Astrocyte (in vitro differentiated cells and primary cell): ENCODE measurements around the gene BLOC1S3.

Experiments
- EZH2 ChIP-seq: IDR thresholded peaks from 2 replicates; pipeline ENCODE4 v1.6.1; 2012; ENCODE audit warnings: mild to moderate bottlenecking, low read length, inconsistent platforms; ENCODE audit not compliant: insufficient read depth
- TF ChIP-seq, protein P1 (sequence below): IDR thresholded peaks from 2 replicates; pipeline ENCODE4 v1.5.1; 2011; ENCODE audit warnings: low read depth, mild to moderate bottlenecking, inconsistent platforms, low read length, moderate library complexity; ENCODE audit not compliant: insufficient read depth

DNA sequence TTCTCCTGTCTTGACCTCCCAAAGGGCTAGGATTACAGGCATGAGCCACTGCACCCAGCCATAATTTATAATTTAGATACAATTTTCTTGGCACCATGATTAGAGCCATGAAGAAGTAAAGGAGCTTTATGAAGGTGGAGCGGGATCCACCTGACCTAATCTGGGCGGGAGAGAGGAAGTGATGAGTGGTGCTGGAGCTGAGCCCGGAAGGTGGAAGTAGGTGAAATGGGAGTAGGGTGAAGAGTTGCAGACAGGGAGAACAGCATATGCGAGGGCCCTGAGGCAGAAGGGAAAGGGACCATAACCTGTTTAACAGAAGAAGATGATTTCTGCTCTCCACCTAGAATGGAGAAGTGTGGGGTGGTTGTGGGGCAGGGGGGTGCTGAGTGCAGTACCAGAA lies 4.2 kb downstream of the BLOC1S3 start:
- TF ChIP-seq, protein P1, sequence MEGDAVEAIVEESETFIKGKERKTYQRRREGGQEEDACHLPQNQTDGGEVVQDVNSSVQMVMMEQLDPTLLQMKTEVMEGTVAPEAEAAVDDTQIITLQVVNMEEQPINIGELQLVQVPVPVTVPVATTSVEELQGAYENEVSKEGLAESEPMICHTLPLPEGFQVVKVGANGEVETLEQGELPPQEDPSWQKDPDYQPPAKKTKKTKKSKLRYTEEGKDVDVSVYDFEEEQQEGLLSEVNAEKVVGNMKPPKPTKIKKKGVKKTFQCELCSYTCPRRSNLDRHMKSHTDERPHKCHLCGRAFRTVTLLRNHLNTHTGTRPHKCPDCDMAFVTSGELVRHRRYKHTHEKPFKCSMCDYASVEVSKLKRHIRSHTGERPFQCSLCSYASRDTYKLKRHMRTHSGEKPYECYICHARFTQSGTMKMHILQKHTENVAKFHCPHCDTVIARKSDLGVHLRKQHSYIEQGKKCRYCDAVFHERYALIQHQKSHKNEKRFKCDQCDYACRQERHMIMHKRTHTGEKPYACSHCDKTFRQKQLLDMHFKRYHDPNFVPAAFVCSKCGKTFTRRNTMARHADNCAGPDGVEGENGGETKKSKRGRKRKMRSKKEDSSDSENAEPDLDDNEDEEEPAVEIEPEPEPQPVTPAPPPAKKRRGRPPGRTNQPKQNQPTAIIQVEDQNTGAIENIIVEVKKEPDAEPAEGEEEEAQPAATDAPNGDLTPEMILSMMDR, result no peak
- TF ChIP-seq EZH2, result no peak
